ENCODE results near the gene ATP2B1. TPM values are rescaled to one million over a fixed set of nuclear protein-coding genes. Genes with fewer than 3 reads are reported as not detected.

The ATP2B1 gene
- total RNA-seq, 1 donor from 2014 or later, result 48.9 TPM

DNA sequence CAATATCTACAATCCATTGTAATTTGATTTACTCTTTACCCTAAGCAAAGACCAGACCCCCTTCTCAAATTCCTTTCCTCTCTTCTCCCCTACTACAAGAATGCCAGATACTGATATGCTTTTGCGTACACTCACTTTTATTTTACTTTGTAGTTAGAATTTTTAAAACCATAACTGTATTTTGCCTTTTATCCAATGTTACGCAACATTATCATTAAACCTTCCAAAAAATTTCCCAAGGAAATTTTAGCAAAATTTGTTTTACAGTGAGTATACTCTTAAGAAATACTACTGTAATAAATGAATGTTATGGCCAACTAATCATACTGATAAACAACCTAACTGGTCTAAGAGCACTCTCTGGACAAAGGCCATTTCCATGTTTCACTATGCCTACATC, 22.3 kb downstream of the ATP2B1 start:
- Mint-ChIP-seq H3K27ac (ENCODE audit: unreplicated experiment) (no peak overlapping the region), H3K36me3 (ENCODE audit: low read depth, unreplicated experiment) (peaks cover 6% of the 10 kb centered on the region), H3K9me3 (ENCODE audit: unreplicated experiment) (peaks cover 3% of the 10 kb centered on the region), H3K27me3 (ENCODE audit: low read depth, unreplicated experiment) (no peaks in the 10 kb centered on the region), H3K4me3 (ENCODE audit: unreplicated experiment) (peak overlapping the region; percentile 20), H3K4me1 (ENCODE audit: low read depth, unreplicated experiment) (peaks cover 17% of the 10 kb centered on the region)
- Histone ChIP-seq H3K4me3 (ENCODE audit: insufficient read depth, low read depth, low read length) (no peak overlapping the region), H3K9me3 (ENCODE audit: insufficient read depth, low read depth, low read length) (no peaks in the 10 kb centered on the region), H3K36me3 (ENCODE audit: insufficient read depth, low read length) (no peaks in the 10 kb centered on the region), H3K9ac (ENCODE audit: low read length) (no peak overlapping the region), H2AFZ (ENCODE audit: low read depth, low read length) (no peak overlapping the region), H4K20me1 (ENCODE audit: insufficient read depth, low read length) (peaks cover 17% of the 10 kb centered on the region), H3K4me1 (ENCODE audit: insufficient read depth, low read length) (no peaks in the 10 kb centered on the region), H3K4me2 (ENCODE audit: low read length) (no peak overlapping the region), H3K27ac (ENCODE audit: low read depth, low read length) (no peak overlapping the region), H3K27me3 (ENCODE audit: insufficient read depth, low read length) (no peaks in the 10 kb centered on the region), H3K79me2 (ENCODE audit: insufficient read depth, low read length) (peaks cover 100% of the 10 kb centered on the region)
- TF ChIP-seq, protein P1, sequence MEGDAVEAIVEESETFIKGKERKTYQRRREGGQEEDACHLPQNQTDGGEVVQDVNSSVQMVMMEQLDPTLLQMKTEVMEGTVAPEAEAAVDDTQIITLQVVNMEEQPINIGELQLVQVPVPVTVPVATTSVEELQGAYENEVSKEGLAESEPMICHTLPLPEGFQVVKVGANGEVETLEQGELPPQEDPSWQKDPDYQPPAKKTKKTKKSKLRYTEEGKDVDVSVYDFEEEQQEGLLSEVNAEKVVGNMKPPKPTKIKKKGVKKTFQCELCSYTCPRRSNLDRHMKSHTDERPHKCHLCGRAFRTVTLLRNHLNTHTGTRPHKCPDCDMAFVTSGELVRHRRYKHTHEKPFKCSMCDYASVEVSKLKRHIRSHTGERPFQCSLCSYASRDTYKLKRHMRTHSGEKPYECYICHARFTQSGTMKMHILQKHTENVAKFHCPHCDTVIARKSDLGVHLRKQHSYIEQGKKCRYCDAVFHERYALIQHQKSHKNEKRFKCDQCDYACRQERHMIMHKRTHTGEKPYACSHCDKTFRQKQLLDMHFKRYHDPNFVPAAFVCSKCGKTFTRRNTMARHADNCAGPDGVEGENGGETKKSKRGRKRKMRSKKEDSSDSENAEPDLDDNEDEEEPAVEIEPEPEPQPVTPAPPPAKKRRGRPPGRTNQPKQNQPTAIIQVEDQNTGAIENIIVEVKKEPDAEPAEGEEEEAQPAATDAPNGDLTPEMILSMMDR (IDR thresholded peaks at IDR 0.05; ENCODE audit: insufficient read depth, low read depth, low read length), result no peak
- no peak for TF ChIP-seq EZH2 (IDR thresholded peaks at IDR 0.05; ENCODE audit: insufficient read depth, low read length)
- DNase-seq (ENCODE audit: low read depth) (no peak), FAIRE-seq (no peak)

DNA sequence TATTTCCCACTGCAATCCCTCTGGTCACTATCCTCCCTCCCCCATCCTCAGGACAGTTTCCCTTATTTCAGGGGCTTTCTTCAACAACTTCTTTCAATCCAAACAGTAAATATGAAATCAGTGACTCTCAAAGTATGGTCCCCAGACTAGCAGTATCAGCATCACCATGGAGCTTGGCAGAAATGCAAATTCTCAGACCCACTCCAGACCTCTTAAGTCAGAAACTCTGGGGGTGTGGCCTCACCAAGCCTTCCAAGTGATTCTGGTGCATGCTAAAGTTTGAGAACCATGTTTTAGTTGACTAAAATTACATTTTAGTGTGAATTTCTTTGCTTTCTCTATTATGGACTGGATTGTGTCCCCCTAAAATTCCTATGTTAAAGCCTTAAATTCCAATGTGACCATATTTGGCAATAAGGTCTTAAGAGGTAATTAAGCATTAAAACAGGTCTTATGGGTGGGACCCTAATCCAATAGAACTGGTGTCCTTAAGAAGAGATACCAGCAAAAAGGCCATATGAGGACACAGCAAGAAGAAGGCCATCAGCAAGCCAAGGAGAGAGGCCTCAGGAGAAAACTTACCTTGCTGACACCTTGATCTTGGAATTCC, 23.2 kb downstream of the ATP2B1 start:
- H3K4me2 ChIP-seq (ENCODE audit: low read length), result no peak overlapping the region
- no peak overlapping the region for H3K27ac ChIP-seq (ENCODE audit: low read depth, low read length)
- H3K9me3 ChIP-seq (ENCODE audit: insufficient read depth, low read depth, low read length), result no peaks in the 10 kb centered on the region
- H3K79me2 ChIP-seq (ENCODE audit: insufficient read depth, low read length), result peaks cover 100% of the 10 kb centered on the region
- no peaks in the 10 kb centered on the region for H3K4me1 ChIP-seq (ENCODE audit: insufficient read depth, low read length)
- peaks cover 17% of the 10 kb centered on the region for H4K20me1 ChIP-seq (ENCODE audit: insufficient read depth, low read length)
- no peak overlapping the region for H3K27ac Mint-ChIP-seq (ENCODE audit: unreplicated experiment)
- peaks cover 6% of the 10 kb centered on the region for H3K36me3 Mint-ChIP-seq (ENCODE audit: low read depth, unreplicated experiment)
- H3K9ac ChIP-seq (ENCODE audit: low read length), result no peak overlapping the region
- H2AFZ ChIP-seq (ENCODE audit: low read depth, low read length), result no peak overlapping the region
- peaks cover 11% of the 10 kb centered on the region for H3K4me1 Mint-ChIP-seq (ENCODE audit: low read depth, unreplicated experiment)
- TF ChIP-seq EZH2 (IDR thresholded peaks at IDR 0.05; ENCODE audit: insufficient read depth, low read length), result no peak
- TF ChIP-seq, protein P1 (IDR thresholded peaks at IDR 0.05; ENCODE audit: insufficient read depth, low read depth, low read length), result no peak
- H3K27me3 Mint-ChIP-seq (ENCODE audit: low read depth, unreplicated experiment), result no peaks in the 10 kb centered on the region
- H3K27me3 ChIP-seq (ENCODE audit: insufficient read depth, low read length), result no peaks in the 10 kb centered on the region
- H3K4me3 ChIP-seq (ENCODE audit: insufficient read depth, low read depth, low read length), result no peak overlapping the region
- no peak for DNase-seq (ENCODE audit: low read depth)
- H3K36me3 ChIP-seq (ENCODE audit: insufficient read depth, low read length), result no peaks in the 10 kb centered on the region
- H3K9me3 Mint-ChIP-seq (ENCODE audit: unreplicated experiment), result peaks cover 8% of the 10 kb centered on the region
- no peak overlapping the region for H3K4me3 Mint-ChIP-seq (ENCODE audit: unreplicated experiment)
- FAIRE-seq, result no peak

DNA sequence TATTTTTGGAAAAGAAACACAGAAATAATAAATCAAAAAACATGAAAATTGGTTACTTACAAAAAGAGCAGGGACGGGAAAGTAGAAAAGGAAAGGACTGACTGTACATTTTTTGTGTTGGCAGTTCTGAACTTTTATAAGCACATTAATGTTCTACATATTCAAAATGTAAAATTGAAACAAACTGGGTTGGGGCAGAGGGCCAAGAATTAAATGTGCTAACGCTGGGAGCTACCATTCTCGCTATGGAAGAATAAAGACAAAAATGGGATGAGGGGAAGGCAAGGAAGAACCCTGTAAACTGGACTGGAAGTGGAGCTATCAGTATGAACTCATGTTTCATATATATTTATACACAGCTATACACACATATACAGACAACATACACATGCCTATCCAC, 24.5 kb downstream of the ATP2B1 start:
- TF ChIP-seq EZH2 (IDR thresholded peaks at IDR 0.05; ENCODE audit: insufficient read depth, low read length), result no peak
- TF ChIP-seq, protein P1 (IDR thresholded peaks at IDR 0.05; ENCODE audit: insufficient read depth, low read depth, low read length), result no peak
- FAIRE-seq (no peak), DNase-seq (ENCODE audit: low read depth) (no peak)
- Mint-ChIP-seq H3K4me3 (ENCODE audit: unreplicated experiment) (no peak overlapping the region), H3K9me3 (ENCODE audit: unreplicated experiment) (peaks cover 16% of the 10 kb centered on the region), H3K36me3 (ENCODE audit: low read depth, unreplicated experiment) (peaks cover 6% of the 10 kb centered on the region), H3K4me1 (ENCODE audit: low read depth, unreplicated experiment) (peaks cover 2% of the 10 kb centered on the region), H3K27me3 (ENCODE audit: low read depth, unreplicated experiment) (no peaks in the 10 kb centered on the region), H3K27ac (ENCODE audit: unreplicated experiment) (no peak overlapping the region)
- H3K27me3 ChIP-seq (ENCODE audit: insufficient read depth, low read length), result no peaks in the 10 kb centered on the region
- no peaks in the 10 kb centered on the region for H3K36me3 ChIP-seq (ENCODE audit: insufficient read depth, low read length)
- no peak overlapping the region for H3K4me2 ChIP-seq (ENCODE audit: low read length)
- no peak overlapping the region for H3K27ac ChIP-seq (ENCODE audit: low read depth, low read length)
- peaks cover 28% of the 10 kb centered on the region for H4K20me1 ChIP-seq (ENCODE audit: insufficient read depth, low read length)
- H3K79me2 ChIP-seq (ENCODE audit: insufficient read depth, low read length), result peaks cover 100% of the 10 kb centered on the region
- no peaks in the 10 kb centered on the region for H3K4me1 ChIP-seq (ENCODE audit: insufficient read depth, low read length)
- H3K9me3 ChIP-seq (ENCODE audit: insufficient read depth, low read depth, low read length), result no peaks in the 10 kb centered on the region
- no peak overlapping the region for H3K4me3 ChIP-seq (ENCODE audit: insufficient read depth, low read depth, low read length)
- no peak overlapping the region for H3K9ac ChIP-seq (ENCODE audit: low read length)
- no peak overlapping the region for H2AFZ ChIP-seq (ENCODE audit: low read depth, low read length)
